HL-60/S4 (cell line): ENCODE results near the gene GNB1.
"Not testable (repeated sequence)": the region's sequence is repeated elsewhere in the genome, so short reads cannot be mapped to it uniquely, and the experiment has no call there.

Experiments used
- in situ Hi-C: fragments of 300-500 bp; cut with MboI; formaldehyde crosslinking; loops from 2 replicates; pipeline ENCODE4 v1.14.3; 2022; ENCODE audit warnings: low sequenced_read_pairs

The GNB1 gene

DNA sequence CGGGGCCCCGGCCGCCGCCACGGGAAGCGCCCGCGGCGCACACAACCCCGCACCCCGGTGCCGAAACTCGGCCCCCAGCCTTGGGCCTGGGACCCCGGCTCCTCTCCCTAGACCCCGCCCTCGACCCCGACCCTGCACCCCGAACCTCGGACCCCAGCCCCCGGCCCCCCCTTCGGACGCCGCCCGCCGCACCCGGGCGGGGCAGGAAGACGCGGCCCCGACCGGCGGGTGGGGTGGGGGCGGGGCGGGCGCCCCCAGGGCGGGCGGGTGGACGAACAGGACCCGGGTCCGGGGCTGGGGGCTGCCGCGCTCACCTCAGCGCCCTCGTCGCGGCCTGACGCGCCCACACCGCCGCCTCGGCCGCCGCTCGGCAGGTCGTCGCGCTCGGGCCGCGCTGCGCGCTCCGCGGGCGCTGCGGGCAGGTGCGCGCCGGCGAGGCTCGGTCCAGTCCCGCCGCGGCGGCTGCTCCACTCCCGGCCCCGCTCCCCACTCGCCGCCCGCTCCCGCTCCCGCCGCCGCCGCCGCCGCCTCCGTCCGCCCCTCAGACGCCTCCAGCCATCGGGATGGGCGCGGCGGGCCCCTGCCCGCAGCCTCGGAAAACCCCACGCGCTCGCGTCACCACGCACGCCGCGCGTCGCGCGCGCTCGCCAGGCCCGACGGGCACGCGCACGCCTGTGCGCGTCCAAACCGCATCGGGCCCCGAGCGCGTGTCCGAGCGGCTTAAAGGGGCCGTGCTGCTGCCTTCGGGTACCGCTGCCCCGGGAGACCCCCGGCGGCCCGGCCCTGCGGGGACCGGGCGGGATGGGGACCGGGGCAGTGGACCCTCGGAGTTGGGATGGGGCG, at the start of gene GNB1:
TSS of gene GNB1 (minus strand) at position 582 of the 843 bp plus-strand sequence. CDS start 65,634 bp downstream, outside the sequence.
- in situ Hi-C loops: no loop called here

DNA sequence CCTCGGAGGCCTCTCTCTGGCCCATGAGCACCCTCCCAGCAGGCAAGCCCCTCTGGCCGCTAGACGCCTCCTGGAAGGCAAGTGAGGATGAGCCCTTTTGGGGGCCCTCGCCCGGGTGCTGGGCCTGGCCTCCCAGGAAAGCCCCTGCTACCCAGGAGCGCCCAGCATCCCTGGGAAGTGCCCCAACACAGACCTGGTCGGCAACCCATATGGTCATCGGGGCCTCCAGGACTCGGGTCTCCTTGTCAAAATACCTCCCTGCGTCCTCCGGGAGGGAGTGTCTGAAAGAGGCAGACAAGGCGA, 49.2 kb upstream of the GNB1 start:
- in situ Hi-C loops: no loop called here

DNA sequence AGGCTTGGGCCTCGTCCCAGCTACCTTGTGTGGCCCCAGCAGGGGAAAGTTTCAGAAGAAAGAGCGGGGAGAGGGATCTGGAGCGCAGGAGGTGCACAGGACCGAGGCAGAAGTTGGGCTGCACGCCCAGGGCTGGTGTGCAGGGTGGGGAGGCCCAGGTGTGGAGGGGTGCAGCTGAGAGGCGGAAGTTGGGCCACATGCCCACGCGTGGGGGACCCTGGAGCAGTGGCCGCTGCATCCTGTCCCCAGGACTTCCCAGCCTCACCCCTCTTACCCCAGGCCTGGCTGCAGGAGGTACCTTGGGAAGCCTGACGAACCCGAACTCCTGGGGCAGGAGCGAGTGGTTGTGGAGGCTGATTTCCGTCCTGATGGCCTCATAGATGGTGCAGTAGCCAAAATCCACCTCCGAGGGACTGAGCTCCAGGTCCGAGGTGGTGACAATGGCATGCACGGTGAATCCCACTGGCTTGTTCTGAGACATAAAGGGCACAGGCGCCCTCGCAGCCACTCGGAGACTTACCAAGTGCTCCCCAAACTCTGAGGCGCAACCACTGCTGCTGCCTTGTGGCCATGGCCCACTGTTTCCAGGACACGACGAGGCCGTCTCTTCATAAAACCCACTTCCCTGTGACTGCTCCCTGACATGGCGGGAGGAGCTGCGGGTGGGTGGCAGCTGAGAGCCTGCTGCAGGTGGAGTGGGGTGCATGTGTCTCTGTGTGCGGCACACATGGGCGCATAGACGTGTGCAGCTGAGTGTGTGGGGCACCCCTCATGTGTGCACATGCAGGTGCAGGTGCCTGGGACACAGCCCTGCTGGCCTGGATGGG, 48.6 kb upstream of the GNB1 start:
- in situ Hi-C loops: no loop called here

DNA sequence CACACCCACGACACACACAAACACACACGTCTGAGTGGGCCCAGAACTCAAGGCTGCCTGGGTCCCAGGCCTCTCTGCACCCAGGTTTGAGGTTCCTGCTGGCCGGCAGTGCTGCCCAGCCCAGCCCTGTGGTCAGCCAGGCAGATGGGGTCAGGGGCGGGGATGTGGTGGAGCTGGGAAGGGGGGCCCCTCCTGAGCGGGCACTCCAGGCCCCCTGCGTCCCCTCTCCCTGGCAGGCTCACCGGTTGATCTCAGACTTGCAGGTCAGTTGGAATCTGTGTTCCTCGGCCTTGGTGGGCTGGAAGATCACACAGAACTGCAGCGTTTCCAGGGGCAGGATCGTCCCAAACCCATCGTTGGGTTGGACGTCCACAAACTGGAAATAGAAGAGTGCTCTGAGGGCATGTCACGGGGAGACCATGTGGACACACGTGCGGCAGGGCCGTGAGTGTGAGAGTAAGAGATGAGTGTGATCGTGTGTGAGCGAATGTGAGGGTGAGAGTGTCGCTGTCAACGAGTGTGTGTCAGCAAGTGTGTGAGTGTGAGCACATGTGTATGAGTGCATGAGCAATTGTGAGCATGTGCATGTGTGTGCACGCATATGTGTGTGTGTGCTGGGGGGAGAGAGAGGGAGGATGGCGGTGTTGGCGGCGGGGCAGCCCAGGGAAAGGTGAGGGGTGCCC, 47.9 kb upstream of the GNB1 start:
- in situ Hi-C loops: no loop called here

DNA sequence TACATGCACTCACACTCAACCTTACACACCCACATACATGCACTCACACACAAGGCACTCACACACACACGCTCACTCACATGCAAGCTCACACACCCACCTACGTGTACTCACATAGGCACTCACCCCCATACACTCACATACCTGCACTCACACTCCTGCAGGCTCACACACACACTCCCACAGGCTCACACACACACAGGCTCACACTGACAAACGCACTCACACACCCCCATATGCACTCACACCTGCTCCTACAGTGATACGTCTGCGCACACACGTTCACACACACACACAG, 47.3 kb upstream of the GNB1 start:
- in situ Hi-C loops: no loop called here

DNA sequence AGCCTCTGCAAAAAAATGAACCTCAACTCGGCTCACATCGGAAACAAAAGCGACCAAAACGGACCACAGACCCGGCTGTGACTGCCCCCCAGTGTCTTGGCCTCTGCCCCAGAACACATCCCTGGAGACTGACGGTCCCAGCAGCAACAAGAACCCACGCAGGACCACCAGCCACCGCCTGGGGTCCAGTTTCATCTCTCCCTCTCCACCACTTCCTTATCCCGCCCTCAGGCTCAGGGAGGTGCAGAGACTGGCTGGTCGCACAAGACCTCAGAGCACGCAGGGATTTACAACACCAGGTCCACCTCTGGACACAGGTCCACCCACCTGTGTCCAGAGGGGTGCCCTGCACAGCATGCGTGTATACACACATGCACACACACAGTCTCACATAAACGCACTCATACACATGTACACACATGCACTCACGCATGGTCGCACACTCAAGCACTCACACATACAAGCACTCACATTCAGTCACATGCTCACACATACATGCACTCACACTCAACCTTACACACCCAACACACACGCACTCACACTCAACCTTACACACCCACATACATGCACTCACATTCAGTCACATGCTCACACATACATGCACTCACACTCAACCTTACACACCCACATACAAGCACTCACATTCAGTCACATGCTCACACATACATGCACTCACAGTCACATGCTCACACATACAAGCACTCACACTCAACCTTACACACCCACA, 46.8 kb upstream of the GNB1 start:
- in situ Hi-C loops: no loop called here

DNA sequence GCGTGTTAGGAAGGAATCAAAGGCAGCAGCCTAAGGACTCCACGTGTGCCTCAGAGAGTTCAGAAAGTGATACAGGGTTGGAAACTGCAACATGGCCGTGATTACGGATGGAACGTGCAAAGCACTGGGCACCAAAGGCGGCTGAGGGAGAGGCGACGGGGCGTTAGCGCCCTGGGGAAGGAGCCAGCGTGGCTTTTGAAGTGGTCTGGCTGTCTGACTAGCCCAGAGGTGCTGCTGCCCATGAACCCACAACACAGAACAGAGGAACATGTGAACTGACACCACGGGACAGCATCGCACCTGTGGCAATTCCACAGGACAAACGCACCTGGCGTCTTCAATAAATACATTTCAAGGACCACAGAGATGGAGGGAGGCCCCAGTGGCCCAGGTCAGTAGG, 46.2 kb upstream of the GNB1 start:
- in situ Hi-C loops: no loop called here

DNA sequence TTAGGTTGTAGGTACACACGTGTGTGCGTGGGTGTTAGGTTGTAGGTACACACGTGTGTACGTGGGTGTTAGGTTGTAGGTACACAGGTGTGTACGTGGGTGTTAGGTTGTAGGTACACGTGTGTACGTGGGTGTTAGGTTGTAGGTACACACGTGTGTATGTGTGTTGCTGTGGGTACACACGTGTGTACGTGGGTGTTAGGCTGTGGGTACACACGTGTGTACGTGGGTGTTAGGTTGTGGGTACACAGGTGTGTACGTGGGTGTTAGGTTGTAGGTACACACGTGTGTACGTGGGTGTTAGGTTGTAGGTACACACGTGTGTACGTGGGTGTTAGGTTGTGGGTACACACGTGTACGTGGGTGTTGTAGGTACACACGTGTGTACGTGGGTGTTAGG, 44.0 kb upstream of the GNB1 start:
- in situ Hi-C loops: not testable (repeated sequence)

DNA sequence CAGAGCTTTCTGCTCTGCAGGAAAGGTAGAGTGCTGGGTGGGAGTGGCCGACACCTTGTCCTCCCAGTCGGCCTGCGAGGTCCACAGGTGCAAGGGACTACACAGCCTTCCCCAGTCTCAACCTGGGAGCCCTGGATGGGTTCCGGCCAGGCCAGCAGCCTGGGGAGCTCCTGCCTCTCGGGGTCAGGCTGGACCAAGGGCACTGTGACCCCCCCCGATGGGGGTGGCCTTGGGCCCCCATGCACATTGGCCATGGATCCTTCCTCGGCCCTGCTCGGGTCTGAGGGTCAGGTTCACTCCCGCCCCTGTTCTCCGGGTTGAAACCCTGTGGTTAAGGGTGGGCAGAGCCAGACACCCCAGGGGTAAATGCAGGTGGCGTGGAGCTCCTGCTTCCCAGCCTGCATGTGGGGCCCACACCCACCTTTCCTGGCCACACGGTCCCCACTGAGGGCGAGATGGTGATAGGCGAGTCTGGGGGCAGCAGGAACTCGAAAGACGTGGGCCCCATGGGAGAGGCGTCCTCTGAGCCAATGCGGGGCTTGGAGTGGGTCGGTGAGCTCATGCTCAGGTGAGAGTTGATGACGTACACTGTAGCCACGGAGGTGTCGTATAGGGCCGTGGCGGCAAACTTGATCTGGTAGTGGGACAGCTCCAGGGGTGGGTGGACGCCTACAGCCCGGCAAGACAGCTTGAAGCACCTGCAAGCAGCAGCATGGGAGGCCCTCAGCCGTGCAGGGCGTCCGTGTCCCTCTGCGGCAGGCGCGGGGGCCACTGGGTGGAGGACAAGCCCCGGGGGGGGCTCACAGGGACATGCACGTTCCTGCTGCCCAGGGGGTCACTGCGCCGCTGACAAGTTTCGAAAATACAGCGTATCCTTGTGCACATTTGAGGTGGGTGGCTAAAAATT, 39.0 kb upstream of the GNB1 start:
- in situ Hi-C loops: no loop called here

DNA sequence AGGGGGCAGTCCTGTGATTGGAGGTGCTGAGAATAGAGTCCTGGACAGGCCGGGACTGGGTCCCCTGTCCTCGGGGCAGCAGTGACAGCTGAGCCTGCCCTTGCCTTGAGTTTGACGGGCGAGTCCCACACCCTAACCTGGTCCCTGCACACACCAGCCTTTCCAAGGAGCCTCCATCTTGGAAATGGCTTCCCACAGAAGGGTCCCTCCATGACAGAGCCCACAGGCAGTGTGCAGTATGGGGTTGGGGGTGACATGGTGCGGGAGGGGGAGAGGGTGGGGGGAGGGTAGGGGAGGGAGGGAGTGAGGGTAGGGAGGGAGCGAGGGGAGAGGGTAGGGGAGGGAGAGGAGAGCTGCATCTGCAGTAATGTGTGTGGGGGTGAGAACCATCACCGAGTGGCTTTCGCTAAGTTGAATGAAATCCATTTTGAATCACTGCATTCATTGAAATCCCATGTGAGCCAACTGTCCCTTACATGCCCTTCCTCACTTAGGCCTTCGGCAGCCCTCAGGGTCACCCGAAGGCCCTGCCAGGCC, 38.3 kb upstream of the GNB1 start:
- in situ Hi-C loops: no loop called here

DNA sequence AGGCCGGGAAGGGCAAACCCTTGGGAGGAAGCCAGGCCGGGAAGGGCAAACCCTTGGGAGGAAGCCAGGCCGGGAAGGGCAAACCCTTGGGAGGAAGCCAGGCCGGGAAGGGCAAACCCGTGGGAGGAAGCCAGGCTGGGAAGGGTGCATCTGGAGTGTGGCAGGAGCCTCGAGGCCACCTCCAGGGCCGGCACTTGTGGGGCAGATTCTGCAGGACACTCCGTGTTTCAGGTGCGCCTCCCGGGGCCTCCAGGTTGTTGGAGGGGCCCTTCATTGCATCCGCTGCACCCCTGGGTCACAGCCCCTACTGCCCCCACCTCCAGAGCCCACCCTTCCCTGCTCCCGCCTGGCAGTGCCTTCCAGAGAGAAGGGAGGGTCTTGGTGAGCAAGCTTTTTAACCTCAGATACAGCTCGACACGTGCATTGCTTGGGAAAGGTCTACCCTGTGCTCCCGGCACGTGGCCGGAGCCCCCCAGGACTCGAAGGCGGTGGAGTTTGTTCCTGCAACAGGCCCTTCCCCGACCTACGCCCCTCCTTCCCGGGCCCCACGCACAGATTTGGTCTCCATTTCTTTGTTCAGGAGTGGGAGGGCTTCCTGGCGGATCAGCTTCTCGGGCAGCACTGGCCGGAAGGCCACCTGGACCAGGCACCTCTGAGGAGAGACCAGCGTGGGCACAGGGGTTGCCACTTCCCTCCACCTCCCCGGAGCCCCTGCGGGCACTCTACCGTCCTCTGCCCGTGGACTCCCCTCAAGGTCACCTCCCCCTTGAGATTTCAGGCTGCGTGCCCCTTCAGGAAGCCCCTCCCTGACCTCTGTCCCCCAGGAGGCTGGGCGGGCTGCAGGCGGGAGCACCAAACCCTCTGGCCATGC, 37.6 kb upstream of the GNB1 start:
- in situ Hi-C loops: no loop called here

DNA sequence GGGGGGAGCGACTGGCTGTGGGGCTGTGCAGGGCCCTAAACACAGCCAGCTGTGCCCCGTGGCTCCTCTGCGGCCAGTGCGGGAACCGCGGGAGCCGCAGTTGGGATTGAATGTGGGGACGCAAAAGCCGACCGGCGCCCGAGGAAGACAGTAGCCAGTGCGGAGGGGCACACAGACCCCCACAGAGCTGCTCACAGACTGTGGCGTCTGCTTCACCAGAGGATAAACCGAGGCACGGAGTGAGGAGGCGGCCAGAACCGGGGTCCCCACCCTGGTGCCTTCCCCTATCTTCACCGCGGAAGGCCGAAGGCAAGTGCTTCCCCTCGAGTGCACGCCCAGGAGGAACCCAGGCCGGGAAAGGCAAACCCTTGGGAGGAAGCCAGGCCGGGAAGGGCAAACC, 36.9 kb upstream of the GNB1 start:
- in situ Hi-C loops: no loop called here

DNA sequence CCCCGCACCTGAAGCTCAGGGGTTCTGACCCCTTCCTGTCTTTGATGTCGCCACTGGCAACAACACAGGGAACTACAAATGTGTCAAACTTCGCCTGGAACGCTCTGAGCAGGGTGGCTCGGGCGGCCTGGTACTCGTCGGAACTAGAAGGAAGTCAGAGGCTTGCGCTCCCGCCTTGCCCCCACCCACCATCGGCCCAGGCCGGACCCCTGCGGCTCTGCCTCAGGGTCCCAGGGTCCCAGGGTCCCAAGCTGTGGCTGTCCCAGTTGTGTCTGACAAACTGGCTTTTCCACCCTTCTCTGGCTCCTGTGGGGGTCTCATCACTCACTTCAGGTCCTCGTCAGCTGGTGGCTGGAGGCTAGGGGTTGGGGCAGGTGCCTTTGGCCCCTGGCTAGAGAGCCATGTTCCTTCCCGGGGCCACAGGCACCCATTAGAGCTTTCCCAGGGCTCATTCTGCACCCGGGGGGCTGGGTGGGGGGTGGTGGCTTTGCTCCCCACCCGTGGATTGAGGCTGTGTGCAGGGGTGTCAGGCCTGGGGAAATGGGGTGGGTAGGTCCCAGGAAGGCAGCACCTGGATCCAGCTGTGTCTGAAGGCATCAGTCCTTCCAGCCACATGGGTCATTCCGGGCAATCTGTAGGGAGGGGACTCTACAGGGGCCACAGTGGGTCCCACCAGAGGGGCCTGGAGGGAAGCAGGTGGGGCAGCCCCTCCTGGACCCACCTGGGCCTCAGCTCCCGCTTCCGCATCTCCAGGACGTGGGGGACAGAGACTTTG, 36.2 kb upstream of the GNB1 start:
- in situ Hi-C loops: no loop called here

DNA sequence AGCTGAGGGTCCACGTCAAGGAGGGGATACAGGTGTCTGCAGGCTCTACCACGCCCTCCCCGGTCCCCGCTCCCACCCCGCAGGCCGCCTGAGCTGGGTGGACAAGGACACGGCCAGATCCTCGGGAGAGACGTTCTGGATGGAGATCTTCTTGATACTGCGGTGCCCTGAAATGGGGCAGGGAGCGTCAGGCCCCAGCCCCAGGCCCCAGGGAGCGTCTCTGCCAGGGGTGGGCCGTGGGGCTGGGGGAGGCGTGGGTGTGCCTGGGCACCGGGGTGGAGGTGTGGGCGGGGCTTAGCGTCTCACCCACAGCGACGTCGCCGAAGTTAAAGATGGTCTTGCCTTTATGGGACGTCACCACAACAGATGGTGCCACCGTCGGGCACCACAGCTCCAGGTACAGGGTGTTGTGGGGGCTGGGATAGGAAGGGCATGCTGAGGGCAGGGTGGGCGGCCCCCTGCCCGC, 35.5 kb upstream of the GNB1 start:
- in situ Hi-C loops: no loop called here

DNA sequence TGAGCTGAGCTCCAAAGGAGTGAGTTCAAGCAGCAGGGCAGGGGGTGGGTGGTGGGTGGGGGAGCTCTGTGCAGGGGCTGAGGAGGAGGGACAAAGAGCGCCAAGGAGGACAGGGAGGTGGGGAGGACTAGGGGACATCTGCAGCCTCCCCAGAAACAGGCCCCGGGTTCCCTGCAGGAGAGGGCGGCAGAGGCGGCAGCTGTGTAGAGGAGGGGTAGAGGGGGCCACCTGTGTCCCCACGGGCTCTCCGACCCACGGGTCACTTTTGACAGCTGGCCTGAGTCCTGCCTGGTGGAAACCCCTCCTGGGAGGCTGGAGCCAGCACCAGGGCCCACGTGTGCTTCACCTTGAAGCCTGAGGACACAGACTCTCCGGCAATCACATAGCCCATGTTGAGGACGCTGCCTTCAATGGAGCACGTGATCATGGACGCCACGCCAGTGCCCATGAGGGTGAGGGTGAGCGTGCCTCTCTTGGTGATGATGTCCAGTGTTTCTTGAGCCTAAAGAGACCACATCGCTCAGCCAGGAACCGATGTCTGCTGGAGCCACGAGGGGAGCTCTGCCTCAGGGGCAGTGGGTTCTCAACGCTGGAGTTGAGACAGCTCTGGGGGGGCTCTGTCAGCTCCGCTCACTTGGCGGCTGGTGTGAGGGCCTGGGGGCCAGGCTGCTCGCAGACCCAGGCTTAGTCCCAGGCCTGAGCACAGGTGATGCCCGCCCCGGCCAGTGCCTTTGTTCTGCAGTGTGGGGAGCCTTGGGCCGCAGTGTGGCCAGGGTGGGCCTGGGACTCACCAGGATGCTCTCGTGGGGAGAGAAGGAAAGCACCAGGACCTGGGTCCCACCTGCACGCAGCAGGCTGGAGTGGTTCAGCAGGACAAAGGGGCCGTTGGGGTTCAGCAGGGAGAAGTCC, 34.8 kb upstream of the GNB1 start:
- in situ Hi-C loops: no loop called here

DNA sequence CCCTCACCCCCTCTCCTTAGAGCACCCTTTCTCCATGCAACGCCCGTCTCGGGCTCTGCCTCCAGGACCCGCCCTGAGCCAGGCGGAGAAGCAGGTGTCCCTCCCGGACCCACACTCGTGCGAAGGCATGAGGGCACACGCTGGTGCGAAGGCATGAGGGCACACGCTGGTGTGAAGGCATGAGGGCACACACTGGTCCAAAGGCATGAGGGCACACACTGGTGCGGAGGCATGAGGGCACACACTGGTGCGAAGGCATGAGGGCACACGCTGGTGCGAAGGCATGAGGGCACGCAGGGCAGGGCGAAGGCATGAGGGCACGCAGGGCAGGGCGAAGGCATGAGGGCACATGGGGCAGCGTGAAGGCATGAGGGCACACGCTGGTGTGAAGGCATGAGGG, 34.0 kb upstream of the GNB1 start:
- in situ Hi-C loops: no loop called here

DNA sequence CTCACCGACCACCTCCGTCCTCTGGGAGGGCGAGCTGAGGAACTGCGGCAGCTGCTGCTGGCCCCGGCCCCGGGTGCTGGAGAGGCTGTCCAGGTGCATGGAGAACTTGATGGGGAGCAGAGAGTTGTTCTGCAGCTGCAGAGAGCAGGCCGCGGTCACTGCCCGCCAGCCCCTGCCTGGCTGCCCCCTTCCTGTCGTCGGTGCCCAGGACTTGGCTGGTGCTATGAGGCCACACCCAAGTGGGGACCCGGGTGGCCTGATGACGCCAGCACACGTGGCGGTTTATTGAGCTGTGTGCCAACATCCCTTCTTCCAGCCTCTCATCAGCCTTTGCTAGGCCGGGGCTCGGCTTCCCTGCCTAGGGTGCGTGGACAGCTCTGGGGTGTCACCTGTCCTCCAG, 33.5 kb upstream of the GNB1 start:
- in situ Hi-C loops: no loop called here
